Spleen (tissue), 7 donors: ENCODE measurements around the gene S100A1.
"Not testable (repeated sequence)": the region's sequence is repeated elsewhere in the genome, so short reads cannot be mapped to it uniquely, and the experiment has no call there.

Source experiments
- CTCF ChIP-seq, 11 experiments: fragments of 200-600 bp in 7 of 11; fragments of 450-650 bp in 4 of 11; sonication (generic) in 4 of 11; IDR thresholded peaks in 8 of 11; conservative IDR thresholded peaks in 3 of 11; 1 replicate in 7 of 11; 2 replicates in 4 of 11; pipeline versions ENCODE4 v1.4.0 to v1.8.0; 2016 to 2021; ENCODE audit warnings: antibody characterized with exemption in 11 of 11, inconsistent platforms in 4 of 11, mild to moderate bottlenecking in 1 of 11
- POLR2A ChIP-seq, 3 donors: fragments of 450-650 bp; IDR thresholded peaks; one replicate each; pipeline ENCODE4 v1.5.1; 2017; ENCODE audit warnings: antibody characterized with exemption in 3 of 3, mild to moderate bottlenecking in 1 of 3
- POLR2AphosphoS5 ChIP-seq, 3 donors: sonication (generic); formaldehyde crosslinking; IDR thresholded peaks; one replicate each; pipeline ENCODE4 v1.5.1; 2017; ENCODE audit warnings: antibody characterized with exemption in 3 of 3
- donor health status: DM: no; HTN: no; CAD: no; lungs with moderate emphysema.
- donor health status: DM: no; HTN: no; CAD: no.
- donor health status: DM: no; HTN: no; CAD: no.

- TF ChIP-seq CTCF (IDR thresholded peaks at IDR 0.05 in 8 of 11, conservative IDR thresholded peaks at IDR 0.05 in 3 of 11) = peak in 2 of 11 experiments; percentile 8 to 20
- TF ChIP-seq POLR2A, POLR2AphosphoS5 (IDR thresholded peaks at IDR 0.05): not testable (repeated sequence)
These were observed 43.6 kb downstream of the S100A1 start for GRCh38 chr1:153671628-153672353.
